HepG2 (cell line): ENCODE results near the gene HBEGF. TPM values are rescaled to one million over a fixed set of nuclear protein-coding genes. Genes with fewer than 3 reads are reported as not detected.

Source experiments
- ARID5B ChIP-seq: IDR thresholded peaks from 2 replicates; pipeline ENCODE4 v1.4.0; 2020; ENCODE audit warnings: mild to moderate bottlenecking, missing genetic modification reagents
- FOXK2 ChIP-seq: fragments of 450-650 bp; IDR thresholded peaks from 2 replicates; pipeline ENCODE4 v1.6.1; 2016
- HDAC2 ChIP-seq: sonication (generic); formaldehyde crosslinking; IDR thresholded peaks from 2 replicates; pipeline ENCODE4 v1.4.0; 2020; ENCODE audit warnings: missing genetic modification reagents
- RARA ChIP-seq: IDR thresholded peaks from 2 replicates; pipeline ENCODE4 v1.6.1; 2016; ENCODE audit warnings: missing genetic modification reagents, missing compliant biosample characterization
- RXRB ChIP-seq: IDR thresholded peaks from 2 replicates; pipeline ENCODE4 v1.6.1; 2016; ENCODE audit warnings: borderline replicate concordance, missing genetic modification reagents, missing compliant biosample characterization
- SIX1 ChIP-seq: sonication (generic); formaldehyde crosslinking; IDR thresholded peaks from 2 replicates; pipeline ENCODE4 v1.4.0; 2020; ENCODE audit warnings: missing genetic modification reagents, borderline replicate concordance
- ZC3H4 ChIP-seq: sonication (generic); formaldehyde crosslinking; IDR thresholded peaks from 2 replicates; pipeline ENCODE4 v1.4.0; 2020; ENCODE audit warnings: missing genetic modification reagents, borderline replicate concordance
- ZNF24 ChIP-seq: fragments of 450-650 bp; IDR thresholded peaks from 2 replicates; pipeline ENCODE4 v1.6.1; 2017; ENCODE audit warnings: antibody characterized with exemption, mild to moderate bottlenecking
- polyA plus RNA-seq, 8 experiments: library from polyadenylated mRNA; depleted of rRNA in 3 of 8; stranded (reverse) in 7 of 8; unstranded in 1 of 8; fragments of >200 nt; fragmentation: Illumina TruSeq in 4 of 8; extraction: Trizol in 4 of 8; gene quantifications; 2 replicates each; pipeline versions ENCODE4 v1.2.1 to v1.2.3, GENCODE V29; 2011 to 2016; ENCODE audit warnings: low read depth in 4 of 8, missing spikeins in 1 of 8, mixed read lengths in 1 of 8; ENCODE audit not compliant: insufficient read depth in 1 of 8
- total RNA-seq, 5 experiments: library from RNA; depleted of rRNA; stranded (reverse); fragments of >200 nt; fragmentation: Illumina TruSeq; extraction: Trizol; gene quantifications; 2 replicates each; pipeline ENCODE4 v1.2.3, GENCODE V29; 2016; ENCODE audit warnings: low read depth in 1 of 5
- TF ChIP-seq, protein P1 (sequence below): sonication (generic); formaldehyde crosslinking; IDR thresholded peaks from 2 replicates; pipeline ENCODE4 v1.4.0; 2020; ENCODE audit warnings: mild to moderate bottlenecking, missing genetic modification reagents

The HBEGF gene
- total and polyA plus RNA-seq, 2 of the 13 experiments (the other 11 are each of a cell fraction or from before 2014, with no cell fraction given), result 1.7 to 5.0 TPM

- TF ChIP-seq, protein P1, sequence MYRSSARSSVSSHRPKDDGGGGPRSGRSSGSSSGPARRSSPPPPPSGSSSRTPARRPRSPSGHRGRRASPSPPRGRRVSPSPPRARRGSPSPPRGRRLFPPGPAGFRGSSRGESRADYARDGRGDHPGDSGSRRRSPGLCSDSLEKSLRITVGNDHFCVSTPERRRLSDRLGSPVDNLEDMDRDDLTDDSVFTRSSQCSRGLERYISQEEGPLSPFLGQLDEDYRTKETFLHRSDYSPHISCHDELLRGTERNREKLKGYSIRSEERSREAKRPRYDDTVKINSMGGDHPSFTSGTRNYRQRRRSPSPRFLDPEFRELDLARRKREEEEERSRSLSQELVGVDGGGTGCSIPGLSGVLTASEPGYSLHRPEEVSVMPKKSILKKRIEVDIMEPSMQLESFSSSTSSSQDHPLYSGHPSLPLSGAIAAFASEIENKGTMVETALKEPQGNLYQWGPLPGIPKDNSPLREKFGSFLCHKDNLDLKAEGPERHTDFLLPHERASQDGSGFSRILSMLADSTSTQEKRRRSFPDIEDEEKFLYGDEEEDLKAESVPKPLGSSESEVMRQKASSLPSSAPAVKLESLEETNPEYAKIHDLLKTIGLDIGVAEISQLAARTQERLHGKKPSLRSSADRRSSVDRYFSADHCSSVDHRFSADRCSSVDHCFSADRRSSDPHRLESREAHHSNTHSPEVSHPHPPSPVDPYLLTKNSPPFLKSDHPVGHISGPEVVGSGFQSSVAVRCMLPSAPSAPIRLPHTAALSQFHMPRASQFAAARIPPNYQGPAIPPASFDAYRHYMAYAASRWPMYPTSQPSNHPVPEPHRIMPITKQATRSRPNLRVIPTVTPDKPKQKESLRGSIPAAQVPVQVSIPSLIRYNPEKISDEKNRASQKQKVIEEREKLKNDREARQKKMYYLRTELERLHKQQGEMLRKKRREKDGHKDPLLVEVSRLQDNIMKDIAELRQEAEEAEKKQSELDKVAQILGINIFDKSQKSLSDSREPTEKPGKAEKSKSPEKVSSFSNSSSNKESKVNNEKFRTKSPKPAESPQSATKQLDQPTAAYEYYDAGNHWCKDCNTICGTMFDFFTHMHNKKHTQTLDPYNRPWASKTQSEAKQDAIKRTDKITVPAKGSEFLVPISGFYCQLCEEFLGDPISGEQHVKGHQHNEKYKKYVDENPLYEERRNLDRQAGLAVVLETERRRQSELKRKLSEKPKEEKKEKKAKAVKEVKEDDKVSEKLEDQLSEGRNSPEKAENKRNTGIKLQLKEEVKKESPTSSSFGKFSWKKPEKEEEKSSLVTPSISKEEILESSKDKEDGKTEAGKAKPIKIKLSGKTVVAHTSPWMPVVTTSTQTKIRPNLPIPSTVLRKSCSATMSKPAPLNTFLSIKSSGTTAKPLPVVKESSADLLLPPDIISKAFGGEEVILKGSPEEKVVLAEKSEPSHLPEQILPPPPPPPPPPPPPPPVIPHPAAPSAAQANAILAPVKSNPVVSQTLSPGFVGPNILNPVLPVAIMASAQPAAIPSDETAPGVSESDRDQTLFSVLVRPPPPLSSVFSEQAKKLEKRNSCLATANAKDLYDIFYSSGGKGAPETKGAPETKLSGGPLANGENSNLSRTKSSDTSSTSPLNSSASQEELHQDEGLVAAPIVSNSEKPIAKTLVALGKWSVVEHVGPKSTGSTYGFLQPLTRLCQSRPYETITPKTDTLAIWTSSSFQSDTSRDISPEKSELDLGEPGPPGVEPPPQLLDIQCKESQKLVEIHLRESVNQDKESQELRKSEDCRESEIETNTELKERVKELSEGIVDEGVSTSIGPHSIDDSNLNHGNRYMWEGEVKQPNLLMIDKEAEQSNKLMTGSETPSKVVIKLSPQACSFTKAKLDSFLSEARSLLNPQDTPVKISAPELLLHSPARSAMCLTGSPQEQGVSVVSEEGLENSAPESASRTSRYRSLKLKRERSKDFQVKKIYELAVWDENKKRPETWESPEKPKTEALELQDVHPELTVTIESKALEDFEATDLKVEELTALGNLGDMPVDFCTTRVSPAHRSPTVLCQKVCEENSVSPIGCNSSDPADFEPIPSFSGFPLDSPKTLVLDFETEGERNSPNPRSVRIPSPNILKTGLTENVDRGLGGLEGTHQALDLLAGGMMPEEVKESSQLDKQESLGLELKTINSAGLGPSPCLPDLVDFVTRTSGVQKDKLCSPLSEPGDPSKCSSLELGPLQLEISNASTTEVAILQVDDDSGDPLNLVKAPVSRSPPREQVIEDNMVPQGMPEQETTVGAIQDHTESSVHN (CRISPR knock-in tag), result no peak
- peak; percentile 42; the same call in 1 of the 2 replicates for TF ChIP-seq HDAC2 (CRISPR knock-in tag)
- TF ChIP-seq RARA (CRISPR knock-in tag), result 0 out of 2 replicates have a peak, but pooled peaks have one; percentile 9
- 0 out of 2 replicates have a peak, but pooled peaks have one; percentile 16 for TF ChIP-seq ARID5B (CRISPR knock-in tag)
- TF ChIP-seq ZC3H4, result no peak
- no peak for TF ChIP-seq SIX1 (CRISPR knock-in tag)
- no peak for TF ChIP-seq FOXK2
- peak; percentile 22; the same call in 1 of the 2 replicates for TF ChIP-seq RXRB (CRISPR knock-in tag)
- 0 out of 2 replicates have a peak, but pooled peaks have one; percentile 34 for TF ChIP-seq ZNF24
- TF ChIP-seq, all 625 proteins: peak for 11
Observed at GRCh38 chr5:140327589-140327988, 18.8 kb downstream of the HBEGF start (continued).
